GM18520 (cell line): Measurements from ENCODE around the gene KCNG1.
"Not testable (repeated sequence)": the region's sequence is repeated elsewhere in the genome, so short reads cannot be mapped to it uniquely, and the experiment has no call there.

Source experiments
- ATAC-seq: cut with Tn5 transposase; IDR thresholded peaks from one replicate; pipeline ENCODE4 v1.9.1; 2021; ENCODE audit not compliant: unreplicated experiment

The KCNG1 gene

GRCh38 chr20:50987493-50988210 lies 35.3 kb downstream of the KCNG1 start:
- peak; percentile 46 for ATAC-seq

DNA sequence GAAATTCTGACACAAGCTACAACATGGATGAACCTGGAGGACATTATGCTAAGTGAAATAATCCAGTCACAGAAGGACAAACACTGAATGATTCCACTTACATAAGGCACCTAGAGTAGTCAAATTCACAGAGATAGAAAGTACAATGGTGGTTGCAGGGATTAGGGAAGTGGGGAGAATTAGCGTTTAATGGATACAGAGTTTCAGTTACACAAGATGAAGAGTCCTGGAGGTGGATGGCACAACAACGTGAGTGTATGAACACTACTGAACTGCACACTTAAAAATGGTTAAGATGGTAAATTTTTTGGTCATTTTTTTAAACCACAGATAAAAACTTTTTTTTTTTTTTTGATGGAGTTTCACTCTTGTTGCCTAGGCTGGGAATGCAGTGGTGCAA lies 39.6 kb downstream of the KCNG1 start:
- ATAC-seq, result no peak

- ATAC-seq, result no peak
These were observed 40.5 kb downstream of the KCNG1 start for GRCh38 chr20:50982363-50982762.

DNA sequence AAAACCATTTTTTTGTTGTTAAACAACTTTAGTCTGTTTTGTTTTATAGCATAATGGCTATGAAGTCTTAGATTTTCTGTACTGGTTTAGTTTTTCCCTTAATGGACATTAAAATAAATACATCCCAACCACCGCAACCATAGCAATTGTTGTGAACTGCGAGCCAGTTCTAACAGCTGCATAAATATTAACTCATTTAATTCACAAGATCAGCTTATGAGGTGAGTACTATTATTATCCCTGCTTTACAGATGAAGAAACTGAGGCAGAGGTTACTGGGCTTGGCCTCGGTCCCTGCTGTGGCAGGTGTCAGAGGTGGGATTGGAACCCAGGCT lies 41.2 kb downstream of the KCNG1 start:
- no peak for ATAC-seq

DNA sequence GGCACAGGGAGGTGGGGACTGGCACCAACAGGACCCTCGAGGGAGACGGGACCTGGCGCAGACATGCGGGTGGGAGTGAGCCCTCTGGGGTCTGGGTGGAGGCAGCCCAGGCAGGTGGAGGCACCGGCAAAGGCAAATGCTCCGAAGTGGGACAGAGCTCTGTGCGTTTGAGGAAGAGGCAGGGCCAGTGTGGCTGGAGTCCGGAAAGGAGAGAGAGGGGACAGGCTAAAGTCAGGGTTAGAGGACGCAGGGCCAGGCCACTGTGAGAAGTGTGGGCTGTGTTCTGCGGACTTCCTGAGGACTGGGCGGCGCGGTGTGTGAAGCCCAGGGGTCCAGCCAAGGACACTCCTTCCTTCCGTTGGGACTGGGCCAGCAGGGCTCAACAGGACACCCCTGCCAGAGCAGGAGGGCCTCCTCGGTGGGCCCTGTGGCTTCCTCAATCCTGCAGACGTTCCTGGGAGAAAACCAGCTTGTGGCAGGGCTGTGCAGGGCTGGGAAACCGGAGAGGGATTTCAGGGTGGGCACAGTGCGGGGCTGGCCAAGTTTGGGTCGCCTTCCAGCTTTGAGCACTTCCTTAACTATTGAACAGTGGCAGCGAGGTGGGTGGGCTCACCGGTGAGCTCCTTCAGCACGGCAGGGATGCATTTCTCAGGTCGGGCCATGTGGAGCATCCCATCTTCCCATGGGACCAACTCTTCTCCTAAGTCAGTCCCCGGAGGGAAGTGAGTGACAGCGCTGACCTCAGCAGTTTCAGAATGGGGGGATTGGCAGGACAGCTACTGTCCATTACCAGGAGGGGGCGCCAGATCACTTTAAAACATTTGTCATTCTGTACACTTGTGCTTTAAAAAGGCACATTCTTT lies 41.8 kb downstream of the KCNG1 start:
- ATAC-seq, result no peak

DNA sequence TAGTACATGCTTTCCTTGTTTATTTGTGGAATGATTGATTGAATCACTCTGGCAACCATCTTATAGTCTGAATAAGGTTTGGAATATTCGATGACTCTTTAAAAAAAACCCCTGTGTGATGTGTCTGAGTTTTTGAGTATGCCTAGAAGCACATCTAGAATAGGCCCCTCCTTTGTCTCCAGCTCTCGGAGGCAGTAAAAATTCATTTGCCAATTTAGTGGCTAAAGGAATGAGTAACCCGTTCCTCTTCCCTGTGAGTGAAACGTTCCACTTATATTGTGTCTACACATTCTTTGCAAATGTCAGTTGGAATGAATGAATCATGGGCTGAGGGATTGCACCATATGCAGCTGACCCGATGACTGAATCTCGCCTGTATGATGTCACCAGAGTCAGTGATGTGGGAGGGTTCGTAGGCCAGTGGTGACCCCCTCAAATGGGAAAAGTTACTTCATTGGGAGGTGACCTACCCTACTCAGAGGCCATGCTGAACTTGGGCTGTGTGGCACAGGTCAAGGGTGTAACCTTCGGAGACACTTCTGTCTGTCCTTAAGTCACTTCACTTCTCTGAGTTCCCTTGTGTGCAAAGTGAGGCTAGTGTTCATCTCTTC lies 42.7 kb downstream of the KCNG1 start:
- no peak for ATAC-seq

- ATAC-seq, result not testable (repeated sequence)
These were observed 44.4 kb downstream of the KCNG1 start for GRCh38 chr20:50978533-50978932.

DNA sequence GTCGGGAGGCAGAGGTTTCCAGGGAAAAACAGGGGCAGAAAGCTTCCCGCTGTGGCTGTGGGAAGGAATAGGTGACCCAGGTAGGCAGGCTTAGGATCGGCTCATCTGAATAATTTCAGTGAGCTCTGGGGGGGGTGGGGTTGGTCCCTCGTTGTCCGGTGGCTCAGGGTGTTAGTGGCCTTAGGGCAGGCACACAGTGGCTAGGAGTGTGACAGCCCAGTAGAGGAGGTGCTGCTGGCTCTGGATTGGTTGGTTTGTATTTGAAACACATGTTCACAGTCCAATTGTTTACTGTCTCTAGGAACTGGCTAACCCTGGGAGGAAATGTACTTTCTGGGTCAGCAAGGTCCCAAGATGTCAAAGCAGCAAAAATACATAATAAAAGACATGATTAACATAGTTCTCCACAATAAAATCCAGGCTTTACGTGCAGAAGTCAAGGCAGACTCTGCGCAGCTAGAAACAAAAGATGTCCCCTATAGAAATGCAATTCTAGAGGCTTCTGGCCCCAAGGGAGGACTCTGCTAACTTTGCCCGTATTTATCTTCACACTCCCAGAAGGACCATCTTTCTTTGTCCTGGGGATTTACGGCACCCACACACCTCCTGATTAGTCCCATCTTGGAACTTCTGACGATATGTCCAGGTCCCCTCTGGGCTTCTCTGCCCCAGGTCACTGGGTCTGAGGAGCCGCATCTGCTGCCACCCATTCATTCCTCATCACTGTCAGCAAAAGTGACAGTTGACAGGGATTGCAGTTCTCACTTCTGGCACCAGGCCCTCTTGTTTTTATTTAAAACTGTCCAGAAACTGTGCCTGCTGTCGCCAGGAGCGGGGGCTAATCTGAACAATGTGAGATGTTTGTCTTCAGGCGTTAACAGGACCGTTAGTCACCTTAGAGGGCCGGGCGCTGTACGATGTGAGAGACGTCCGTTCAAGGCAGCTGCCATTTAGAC lies 45.6 kb downstream of the KCNG1 start:
- no peak for ATAC-seq

DNA sequence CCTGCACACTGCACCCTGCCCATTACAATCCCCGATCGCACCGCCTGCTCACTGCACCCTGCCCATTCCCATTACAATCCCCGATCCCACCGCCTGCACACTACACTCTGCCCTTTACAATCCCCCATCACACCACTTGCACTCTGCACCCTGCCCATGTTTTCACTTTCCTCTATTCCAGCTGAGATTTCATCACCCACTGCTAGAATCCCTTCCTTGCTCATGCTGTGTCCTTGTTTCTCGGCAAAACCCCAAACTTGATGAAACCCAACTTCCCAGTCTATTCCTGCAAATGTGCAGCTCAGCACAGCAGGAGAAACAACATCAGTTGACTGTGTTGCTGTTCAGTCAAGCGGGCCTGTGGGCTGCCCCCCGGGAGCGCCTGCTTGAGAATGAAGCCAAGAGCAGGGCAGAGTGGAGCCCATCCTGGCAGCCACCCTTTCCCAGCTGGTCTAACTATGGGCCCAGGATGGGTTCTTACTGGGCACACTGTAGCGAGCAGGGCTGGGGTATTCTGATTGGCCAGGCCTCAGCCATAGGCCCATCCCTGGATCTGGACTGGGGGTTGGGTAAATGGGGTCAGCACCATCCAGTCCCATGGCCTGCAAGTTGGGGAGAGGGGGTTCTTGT lies 47.1 kb downstream of the KCNG1 start:
- ATAC-seq, result no peak

- ATAC-seq, result no peak
These were observed 53.0 kb downstream of the KCNG1 start for GRCh38 chr20:50969912-50970311.

DNA sequence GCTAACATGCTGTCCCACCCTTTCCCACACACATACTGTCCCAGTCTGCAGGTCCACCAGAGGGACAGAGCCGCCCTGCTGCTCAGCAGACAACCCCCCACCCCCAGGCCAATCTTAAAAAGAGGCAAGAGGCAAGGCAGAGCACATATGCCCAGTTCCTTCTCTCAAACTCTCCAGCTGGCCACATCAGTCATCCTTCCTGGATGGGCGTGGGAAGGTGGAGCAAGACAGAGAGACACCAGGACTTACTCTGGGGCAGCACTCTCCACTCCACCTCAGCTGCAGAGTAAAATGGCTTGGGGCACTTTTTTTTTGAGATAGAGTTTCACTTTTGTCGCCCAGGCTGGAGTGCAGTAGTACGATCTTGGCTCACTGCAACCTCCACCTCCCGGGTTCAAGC lies 53.5 kb downstream of the KCNG1 start:
- no peak for ATAC-seq

- no peak for ATAC-seq
These were observed 54.6 kb downstream of the KCNG1 start for GRCh38 chr20:50968289-50968688.

GRCh38 chr20:50967586-50967985 lies 55.3 kb downstream of the KCNG1 start:
- ATAC-seq, result no peak

GRCh38 chr20:50959543-50960126 lies 63.3 kb downstream of the KCNG1 start:
- ATAC-seq, result no peak

DNA sequence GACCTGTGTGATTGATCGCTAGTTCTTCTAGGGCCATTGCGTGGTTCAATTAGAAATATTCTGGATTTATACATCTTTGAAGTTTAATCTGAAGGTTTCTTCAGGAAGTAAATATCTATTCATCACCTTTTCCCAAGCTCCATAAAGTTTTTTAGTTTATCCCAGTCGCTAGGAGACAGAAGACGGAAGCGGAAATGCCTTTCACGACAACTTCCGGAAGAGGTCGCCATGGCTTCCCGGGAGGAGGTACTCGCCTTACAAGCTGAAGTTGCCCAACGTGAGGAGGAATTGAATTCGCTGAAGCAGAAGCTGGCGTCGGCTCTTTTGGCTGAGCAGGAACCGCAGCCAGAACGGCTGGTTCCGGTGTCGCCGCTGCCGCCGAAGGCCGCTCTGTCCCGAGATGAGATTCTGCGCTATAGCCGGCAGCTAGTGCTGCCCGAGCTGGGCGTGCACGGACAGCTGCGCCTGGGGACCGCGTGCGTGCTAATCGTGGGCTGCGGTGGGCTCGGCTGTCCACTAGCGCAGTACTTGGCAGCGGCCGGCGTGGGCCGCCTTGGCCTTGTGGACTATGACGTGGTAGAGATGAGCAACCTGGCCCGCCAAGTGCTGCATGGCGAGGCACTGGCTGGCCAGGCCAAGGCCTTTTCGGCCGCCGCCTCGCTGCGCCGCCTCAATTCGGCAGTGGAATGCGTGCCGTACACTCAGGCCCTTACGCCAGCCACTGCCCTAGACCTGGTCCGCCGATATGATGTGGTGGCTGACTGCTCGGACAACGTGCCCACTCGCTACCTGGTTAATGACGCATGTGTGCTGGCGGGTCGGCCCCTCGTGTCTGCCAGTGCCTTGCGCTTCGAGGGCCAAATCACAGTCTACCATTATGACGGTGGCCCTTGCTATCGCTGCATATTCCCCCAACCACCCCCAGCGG lies 64.0 kb downstream of the KCNG1 start, which contains the start of gene MOCS3:
Gene MOCS3, plus strand, starts transcription at position 204 of the 928 bp plus-strand sequence. Its CDS starts 25 bp downstream, at position 229.
- peak; percentile 63 for ATAC-seq

- peak; percentile 54 for ATAC-seq
These were observed 64.9 kb downstream of the KCNG1 start, which contains the start of gene DPM1 for GRCh38 chr20:50957798-50958614. DPM1 (minus strand) TSS chr20:50958532; CDS start chr20:50958523, 9 bp downstream.

GRCh38 chr20:50957276-50957675 lies 65.6 kb downstream of the KCNG1 start:
- ATAC-seq, result no peak

- ATAC-seq, result no peak
These were observed 69.1 kb downstream of the KCNG1 start for GRCh38 chr20:50953821-50954220.
